SHP77 (cell line): ENCODE data around the gene CHRNB4.
A peak's percentile ranks its signal among the peaks of the same experiment; 100 is the strongest.

ENCODE experiments used
- DNase-seq, 2 experiments: peaks; one replicate each; lab custom pipeline; 2025; lab: John Stamatoyannopoulos, UW

The CHRNB4 gene

DNA sequence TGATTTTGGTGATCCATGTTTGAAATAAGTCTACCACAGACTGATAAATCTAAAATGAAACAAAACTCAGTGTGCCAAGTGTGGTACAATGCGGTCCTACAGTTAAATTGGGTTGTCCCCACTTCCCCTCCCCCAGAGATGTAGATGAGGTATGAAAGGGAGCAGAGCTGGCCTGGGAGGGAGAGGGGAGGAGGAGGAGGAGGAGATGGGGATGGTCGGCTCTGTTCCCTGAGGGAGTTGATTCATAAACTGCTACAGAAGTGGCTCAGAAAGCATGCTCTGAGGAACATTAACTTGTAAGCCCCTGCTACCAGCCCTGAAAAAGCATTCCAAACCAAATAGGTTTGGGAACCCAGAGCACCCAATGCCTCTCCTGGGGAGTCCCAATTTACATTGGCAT lies 28.0 kb upstream of the CHRNB4 start:
- DNase-seq = no peak

DNA sequence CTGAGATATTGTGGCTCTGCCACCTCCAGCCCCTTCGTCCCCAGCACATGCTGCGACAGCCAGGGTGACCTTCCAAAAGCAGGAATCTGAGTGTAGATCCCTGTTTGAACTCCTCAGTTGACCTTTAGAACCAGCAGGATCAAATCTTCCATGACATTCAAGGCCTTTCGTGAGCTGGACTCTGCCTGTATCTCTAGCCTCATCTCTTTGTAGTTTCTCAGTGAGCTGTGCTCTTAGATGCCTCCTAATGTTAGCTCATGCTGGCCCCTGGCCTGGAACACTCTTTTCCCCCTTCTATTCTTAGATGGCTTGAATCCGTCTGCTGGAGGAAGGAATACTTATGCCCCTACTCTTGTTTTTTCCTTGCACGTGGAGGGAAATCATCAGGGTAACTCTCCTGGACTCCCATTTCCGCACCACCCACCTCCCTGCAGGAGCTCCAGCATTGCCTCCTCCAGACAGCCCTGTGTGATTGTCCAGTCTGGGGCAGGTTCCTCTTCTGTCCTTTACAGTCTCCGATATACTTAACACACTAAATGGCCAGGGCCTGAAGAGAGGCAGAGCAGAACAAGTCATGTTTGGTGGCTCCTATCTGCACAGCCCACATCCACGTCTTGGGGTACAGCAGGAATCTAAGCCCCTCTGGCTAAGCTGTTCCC lies 26.7 kb upstream of the CHRNB4 start:
- no peak for DNase-seq

DNA sequence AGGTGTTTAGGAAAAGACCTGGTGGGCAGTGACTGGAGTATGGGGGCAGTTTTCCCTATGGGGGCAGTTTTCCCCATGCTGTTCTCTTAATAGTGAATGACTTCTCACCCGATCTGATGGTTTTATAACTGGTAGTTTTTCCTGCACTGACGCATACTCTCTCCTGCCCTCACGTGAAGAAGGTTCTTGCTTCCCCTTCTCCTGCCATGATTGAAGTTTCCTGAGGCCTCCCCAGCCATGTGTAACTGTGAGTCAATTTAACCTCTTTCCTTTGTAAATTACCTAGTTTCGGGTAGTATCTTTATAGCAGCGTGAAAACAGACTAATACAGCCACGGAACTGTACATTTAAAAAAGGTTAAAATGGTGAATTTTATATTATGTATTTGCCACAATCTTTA lies 25.0 kb upstream of the CHRNB4 start:
- no peak for DNase-seq

DNA sequence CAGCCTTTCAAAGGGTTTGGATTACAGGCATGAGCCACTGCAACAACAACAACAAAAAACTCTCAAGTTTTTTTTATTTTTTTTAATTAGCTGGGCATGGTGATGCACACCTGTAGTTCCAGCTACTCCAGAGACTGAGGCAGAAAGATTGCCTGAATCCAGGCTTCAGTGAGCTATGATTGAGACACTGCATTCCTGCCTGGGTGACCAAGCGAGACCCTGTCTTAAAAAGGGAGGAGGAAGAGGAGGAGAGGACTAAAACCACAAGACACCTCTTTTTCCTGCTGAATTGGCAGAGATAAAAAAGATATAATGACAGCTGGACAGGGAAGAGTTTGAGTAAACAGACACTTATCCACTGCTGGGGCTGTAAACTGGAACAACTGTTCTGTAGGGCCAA lies 22.7 kb upstream of the CHRNB4 start:
- DNase-seq = no peak

DNA sequence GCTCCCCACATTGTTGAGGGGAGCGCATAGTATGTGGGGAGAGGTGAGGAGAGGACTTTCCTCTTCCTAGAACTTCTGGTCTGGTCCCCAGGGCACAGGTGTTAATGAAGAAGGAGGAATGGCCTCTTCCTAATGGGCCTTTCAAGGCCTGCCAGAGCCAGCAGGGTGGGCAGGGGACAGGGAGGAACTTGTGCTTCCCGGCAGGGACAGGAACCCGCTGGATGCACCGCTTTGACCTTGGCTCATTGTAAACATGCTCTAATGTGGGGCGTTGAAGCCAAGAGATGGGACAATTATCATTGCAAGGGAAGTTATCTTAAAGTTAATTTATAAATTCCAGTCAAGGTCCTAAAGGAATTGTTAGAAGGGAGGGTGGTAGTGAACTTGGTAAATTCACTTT lies 21.0 kb upstream of the CHRNB4 start:
- no peak for DNase-seq

DNA sequence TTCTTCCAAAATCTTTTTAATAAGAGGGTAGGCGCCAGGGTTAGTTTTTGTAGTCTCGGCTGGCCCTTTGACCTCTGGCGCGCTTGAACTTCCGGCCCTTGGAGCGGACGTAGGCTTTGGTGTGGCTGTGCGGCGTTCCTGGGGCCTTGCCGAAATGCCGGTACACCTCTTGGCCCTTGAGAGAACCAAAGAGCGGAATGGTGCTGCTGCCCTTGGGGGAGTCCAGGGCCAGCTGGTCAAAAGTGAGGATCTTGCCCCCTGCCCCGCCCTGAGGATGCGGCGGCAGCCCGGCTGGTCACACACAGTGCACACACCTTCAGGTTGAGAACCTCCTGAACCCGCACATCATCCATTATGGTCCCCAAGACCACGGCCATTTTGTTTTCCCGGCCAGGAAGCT lies 20.0 kb upstream of the CHRNB4 start:
- DNase-seq = no peak

DNA sequence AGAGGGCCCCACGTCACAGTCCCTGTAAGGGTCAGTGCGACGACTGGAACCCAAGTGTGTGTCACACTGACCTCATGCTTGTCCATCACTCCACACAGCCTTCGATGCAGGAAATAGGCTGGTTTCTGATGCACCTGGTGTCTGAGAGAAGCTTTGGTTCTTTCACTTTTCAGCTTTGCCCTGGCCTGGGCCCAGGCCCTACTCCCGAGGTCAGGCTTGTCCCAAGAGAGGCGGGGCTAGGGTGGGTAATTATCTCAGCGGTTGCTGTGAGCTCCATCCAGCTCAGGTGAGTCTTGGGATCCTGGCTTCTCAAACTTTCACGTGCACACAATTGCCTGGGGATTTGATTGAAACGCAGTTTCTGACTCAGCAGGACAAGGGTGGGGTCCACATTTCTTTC lies 19.6 kb upstream of the CHRNB4 start:
- DNase-seq = no peak

DNA sequence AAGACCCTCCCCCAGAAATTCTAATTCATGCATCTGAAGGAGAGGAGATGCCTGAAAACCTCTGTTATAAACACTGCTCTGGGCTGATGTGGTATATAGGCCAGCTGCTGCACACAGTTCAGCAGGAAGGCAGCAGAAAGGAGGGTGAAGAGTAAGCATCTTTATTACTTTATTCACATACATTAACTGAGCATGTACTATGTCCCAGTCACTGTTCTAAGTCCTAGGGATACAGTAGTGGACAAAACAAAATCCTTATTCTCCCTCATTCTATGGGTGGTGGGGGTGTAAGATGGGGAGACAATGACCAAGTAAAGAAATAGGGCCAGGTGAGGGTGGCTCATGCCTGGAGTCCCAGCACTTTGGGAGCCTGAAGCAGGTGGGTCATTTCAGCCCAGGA lies 17.8 kb upstream of the CHRNB4 start:
- DNase-seq = no peak

DNA sequence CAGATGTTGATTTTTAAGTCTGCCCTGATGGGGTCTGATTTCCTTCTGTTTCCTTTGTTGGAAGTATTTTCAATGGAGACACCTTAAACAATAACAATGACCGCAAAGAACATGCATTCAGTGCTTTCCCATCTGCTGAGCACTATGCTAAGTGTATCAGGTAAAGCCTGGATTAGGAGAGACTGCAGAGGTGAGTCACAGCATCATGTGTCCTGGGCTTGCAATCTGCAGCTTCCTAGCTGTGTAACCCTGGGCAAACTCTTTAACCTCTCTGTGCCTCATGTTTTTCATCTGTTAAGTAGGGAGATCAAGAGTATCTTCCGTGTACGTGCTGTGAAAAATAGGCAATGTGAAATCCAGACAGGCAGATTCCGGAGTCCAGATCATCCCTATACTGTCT lies 13.3 kb upstream of the CHRNB4 start:
- DNase-seq = no peak

DNA sequence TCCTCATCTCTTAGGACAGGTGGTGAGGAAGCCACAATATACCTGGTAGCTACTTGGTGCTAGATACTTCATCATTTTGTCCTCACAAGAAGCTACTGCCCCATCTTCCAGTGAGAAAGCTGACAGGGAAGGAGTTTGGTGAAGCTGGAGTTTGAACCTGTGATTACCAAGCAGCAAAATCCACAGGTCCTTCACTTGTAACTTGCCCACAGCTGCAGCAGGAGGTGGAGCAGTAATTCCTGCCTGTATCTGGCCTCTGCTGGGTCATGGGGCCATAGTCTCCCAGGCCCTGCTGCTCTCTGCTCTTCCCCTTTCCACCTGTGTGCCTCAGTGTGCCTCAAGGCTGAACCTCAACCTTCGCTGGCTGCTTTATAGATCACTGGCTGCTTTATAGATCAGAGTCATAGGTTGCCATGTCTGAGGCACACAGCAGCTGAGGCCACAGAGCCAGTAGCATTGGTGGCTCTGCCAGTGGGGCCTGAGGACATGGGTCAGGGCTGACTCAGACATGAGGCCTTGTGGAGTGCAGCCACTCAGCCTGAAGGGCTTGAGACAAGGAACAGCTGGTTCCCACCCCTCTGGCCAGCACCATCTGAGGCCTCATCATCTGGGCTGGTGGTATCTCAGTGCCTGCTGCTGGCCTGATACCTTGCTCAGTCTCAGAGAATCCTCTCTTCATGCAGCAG lies 11.1 kb upstream of the CHRNB4 start:
- no peak for DNase-seq

DNA sequence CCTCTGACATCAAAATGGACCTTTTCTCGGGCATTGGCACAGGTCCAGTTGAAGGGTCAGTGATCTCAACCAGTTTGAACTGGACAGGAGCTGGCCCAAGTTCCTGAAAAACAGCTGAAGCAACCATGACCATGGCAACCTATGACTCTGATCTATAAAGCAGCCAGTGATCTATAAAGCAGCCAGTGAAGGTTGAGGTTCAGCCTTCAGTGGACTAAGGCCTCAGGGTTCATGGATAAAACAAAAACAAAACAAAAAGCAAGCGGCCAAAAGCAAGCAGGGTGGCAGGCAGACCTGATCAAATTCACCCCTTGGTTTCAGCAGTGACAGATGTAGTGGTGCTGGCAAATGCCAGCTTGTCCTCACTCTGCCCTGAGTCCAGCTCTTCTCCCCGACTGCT lies 10.0 kb upstream of the CHRNB4 start:
- DNase-seq = no peak

DNA sequence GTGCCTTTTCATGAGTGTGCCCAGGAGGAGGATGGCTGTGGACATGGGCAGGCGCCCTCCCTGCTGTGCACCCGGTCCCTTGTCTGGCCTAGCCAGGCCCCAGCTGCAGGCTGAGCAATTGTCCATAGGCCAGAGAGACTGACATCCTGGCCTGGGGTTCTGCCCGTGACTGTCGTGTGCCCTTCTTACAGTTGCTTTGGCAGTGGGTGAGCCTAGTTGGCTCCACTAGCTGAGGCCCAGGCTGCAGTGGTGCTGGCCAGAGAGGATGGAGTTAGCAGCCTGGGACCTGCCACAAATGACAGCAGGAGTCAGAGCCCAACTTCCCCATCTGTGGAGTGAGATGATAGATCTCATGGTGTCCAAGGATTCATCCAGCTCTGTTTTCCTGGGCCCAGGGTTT lies 9.0 kb upstream of the CHRNB4 start:
- DNase-seq = no peak

DNA sequence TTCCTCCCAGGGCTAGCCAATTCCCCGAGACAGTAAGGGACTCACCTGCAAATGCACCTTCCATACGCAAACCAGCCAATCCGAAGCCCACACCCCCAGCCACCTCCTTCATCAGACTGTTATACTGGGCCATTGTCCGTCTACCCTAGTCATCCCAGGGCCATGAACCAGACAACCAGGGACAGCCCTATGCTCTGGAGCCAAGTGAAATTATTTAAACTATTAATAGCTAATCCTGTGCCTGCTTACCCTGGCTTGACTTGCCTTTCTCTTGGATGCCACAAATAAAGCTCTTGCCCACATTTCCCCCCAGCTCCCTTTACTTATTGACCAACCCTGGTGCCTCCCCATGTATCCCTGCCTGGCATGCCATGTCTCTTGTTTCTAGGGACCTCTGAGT lies 4.0 kb upstream of the CHRNB4 start:
- DNase-seq = no peak

DNA sequence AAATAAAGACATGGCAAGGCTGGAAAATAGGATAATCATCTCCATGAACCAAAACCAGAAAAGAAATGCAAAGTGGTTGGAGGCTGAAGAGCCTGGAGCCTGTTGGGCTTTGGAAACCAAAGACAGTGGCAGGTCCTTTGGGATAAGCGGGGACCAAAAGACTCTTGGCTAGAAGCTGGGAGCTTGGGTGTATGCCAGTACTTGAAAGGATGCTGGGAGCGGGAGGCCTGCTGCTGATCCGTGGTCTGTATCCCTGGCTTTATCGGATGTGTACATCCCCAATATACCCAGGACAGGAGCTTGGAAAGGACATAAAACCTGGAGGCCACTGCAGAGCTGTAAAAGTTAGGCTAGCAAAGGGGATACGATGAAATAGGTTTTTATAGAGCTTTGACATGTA lies 1.3 kb upstream of the CHRNB4 start:
- no peak for DNase-seq

DNA sequence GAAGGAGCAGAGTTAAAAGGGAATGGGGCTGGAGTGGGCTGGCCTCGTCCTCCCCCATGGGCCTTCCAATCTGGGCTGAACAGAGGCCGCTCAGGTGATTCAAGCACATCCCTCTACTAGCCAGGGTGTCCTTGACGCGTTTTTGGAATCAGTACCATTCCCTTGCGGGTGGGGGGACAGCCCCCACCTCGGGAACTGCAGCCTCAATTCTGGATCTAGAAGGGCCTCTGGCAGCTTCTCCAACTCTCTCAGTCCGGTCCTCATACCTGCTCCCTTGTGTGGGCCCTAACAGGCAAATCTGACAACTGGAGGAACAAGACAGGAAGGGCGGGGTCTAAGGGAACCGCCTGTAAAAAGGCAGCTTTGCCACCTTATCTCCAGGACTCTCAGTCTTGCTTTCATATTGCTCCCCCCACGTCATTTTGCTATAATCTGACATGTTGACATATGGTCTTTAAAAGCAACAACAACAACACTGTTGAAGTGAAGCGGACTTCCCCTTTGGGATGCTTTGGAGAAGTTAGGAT lies 802 bp upstream of the CHRNB4 start:
- DNase-seq = no peak

DNA sequence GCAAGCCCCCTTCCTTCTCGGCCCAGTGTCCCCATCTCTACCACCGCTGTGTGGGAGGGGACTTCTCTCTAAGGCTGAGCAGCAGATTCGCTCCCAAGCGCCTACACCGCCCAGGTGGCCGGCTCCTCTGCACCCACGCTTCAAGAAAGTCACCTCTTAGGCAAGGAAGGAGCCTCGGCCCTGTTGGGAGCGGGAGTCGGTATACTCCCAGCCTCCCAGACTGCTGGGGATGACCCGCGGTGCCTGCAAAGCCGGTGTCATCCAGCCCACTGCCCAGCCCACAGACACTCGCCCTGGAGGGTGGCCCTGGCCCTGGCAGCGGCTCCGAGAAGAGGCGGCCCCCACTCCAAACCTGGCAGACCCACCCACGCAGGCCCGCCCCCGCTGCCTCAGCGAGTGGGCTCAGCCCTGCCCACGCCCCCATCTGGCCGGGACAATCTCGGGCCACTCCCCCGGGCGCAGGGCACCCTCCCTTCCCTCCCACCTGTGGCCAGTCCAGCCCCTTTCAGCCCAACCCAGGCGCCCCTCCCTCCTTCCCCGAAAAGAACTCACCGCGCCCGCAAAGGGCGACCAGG lies 396 bp downstream of the CHRNB4 start:
- DNase-seq = no peak

DNA sequence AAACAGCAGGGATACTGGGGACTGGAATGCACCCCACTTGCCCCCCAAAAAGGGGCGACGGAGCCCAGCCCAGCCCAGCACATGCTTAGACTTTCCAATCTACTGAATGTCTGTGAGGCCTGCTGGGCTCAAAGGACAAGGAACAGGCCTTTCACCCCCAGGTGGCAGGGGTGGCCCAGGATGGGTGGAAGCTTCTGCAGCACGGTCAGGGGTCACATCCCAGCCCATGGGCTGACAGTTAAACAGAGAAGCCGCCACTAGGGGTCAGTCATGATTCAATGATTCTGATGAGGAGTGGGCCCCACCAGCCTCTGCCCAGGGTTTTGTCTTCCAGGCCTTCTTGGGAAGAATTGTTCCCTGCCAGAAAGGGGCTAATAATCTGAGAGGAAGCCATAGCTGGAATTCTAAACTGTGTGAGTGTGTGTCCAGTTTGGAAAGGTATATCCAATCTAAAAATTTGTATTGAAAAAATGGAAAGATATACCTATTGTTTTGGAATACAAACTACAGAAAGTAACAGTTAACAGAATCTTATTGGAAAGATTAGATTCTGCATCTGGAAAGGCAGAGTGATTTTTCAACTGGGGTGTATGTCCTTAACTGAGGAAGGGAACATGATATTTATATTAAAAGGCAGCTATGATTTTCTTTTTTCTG lies 2.2 kb downstream of the CHRNB4 start:
- DNase-seq = peak; percentile 49 to 74

DNA sequence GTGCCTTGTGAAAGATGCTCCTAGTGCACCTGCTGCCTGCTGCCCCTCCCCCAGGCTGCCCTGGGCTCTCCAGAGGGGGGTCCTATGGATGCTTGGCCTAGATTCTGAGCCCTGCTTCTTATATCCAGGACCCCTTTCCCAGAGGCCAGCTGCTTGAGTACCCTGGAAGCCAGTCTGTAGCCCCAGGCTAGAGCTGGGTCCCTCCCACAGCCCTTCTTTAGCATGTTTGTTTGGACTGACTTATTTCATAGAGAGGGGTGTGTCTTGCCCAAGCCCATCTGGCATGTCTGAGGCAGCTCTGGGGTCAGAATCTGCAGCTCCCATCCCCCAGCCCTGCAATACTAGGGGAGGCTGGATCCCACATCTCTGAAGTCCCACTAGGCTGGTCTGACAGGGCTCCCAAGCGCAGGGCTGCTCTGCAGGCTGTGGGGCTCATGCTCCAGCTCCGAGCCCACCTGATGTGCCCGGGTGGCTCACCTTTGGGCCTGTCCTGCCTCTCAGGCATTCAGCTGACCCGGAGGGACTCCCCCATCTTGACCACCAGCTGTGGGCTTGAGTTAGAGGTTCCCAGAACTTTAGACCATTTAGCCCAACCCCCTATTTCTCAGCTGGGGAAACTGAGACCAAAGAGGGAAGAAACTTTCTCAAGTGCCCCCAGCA lies 3.1 kb downstream of the CHRNB4 start:
- DNase-seq = no peak

DNA sequence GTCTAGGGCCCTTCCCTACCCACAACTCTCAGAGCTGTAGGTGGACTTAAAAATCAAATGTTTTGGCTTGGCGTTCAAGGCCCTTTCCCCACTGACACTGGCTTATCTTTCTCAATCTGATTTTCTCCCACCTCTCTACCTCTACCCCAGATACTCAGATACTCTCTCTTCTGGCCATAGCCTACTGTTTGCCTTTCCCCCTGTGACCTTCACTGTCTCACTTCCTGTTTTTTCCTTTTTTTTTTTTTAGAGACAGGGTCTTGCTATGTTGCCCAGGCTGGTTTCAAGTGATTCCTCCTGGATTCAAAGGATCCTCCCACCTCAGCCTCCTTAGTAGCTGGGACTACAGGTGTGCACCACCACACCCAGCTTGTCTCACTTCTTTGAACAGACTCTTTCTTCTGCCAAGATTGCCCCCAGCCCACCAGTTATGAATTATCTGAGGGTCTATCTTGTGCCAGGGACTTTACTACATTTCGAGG lies 4.6 kb downstream of the CHRNB4 start:
- no peak for DNase-seq

DNA sequence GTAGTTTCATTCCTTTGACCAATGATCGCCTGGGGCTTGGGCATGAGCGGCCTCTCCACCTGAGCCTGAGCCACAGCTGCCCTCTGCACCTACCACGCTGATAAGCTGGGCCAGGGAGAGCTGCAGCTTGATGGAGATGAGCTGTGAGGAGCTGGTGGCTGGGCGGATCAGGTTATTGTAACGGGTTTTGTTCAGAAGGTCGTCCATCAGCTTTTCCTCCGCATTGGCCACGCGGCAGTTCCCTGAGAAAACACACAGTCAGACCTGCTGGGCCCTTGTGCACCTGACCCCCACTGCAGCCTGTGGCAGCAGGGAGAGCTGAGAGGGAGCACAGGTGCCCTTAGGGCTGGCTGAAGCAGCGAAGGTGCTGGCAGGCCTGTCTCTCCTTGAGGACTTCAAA lies 5.7 kb downstream of the CHRNB4 start:
- no peak for DNase-seq

DNA sequence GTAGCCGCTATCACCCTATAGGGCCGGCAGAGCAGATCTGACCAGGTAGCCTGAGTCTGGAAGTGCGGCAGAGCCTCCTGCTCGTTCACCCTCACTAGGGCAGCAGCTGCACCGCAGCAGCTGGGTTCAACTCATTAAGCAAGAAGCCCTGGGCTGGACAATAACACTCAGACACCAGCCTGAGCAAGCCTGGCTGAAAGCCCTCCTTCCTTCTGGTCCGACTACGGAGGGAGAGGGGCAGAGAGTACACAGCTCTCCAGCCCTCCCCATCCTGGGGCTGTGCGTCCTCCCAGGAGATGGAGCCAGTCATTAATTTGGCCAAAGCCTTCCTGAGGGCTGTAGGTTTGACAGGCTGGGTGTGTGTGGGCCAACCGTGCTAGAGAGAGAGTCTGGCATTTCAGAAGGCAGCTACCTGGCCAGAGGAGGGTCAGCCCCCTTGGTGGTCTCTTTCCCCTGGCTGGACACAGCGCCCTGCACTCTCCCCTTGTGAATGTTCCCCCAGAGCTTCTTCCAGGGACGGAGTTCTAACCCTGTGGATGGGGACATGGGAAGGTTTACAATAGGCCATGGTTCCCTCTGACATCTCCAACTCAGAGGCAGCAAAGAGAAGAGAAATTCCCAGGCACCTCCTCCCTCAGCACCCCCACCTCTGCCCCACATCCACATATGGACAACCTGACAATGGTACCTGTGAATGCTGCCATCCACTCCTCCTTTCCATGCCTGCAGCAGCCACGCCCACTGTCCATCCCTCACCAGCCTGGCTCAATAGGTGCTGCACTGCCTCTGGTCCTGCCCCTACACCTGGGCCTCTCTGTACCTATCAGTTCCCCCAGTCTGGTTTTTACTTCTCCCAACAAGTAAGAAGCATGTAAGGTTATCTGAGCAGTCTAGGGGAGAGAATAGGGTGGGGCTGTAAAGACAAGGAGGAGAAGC lies 6.5 kb downstream of the CHRNB4 start:
- DNase-seq = peak; percentile 76 to 85
